ENCODE results near the gene FBLL1.
"Not testable (repeated sequence)": the region's sequence is repeated elsewhere in the genome, so short reads cannot be mapped to it uniquely, and the experiment has no call there.

Gene FBLL1

DNA sequence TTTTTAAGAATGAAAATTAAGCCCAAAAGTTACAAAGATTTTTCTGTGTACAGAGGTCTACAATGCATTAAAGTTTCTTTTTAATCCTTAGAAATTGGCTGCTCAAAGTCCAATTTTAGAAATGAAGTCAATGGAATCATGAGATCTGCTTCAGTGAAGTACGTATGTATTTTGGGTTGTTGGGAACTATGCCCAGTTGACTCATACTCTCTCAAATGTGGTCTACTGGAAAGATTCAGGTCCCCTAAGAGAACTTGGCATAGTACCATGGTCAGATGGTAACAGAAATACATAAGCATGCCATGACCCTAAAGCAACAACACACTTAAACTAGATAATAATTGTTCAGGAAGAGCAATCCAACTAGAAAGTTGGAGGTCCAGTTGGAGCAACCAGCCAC lies 23.0 kb downstream of the FBLL1 start:
- no peak for DNase-seq (ENCODE audit: low read depth in 2 of 2)

- DNase-seq (ENCODE audit: low read depth in 2 of 2) = no peak
These were observed 24.4 kb downstream of the FBLL1 start for GRCh38 chr5:168553377-168554130.

- no peak for DNase-seq (ENCODE audit: low read depth in 2 of 2)
These were observed 28.3 kb downstream of the FBLL1 start for GRCh38 chr5:168557389-168557788.

DNA sequence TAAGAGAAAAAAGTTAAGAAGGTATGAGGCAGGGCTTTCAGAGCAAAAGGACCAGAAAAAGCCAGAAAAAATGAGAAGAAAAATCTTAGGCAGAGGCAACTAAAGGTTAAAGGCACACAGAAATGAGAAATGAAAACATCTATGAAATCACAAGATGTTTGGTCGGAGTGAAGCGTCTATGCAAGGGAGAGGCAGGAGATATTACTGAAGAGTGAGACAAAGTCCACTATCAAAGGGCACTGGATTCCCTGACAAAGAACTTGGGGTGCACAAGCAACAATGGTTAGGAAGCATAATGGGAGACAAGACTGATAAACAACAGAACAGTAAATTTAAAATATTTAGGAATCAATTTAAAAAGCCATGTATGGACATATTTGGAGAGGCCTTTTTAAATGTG lies 33.2 kb downstream of the FBLL1 start:
- DNase-seq (ENCODE audit: low read depth in 2 of 2) = no peak

GRCh38 chr5:168563959-168564358 lies 34.9 kb downstream of the FBLL1 start:
- no peak for DNase-seq (ENCODE audit: low read depth in 2 of 2)

- DNase-seq (ENCODE audit: low read depth in 2 of 2) = no peak
These were observed 39.6 kb downstream of the FBLL1 start for GRCh38 chr5:168568738-168569137.

DNA sequence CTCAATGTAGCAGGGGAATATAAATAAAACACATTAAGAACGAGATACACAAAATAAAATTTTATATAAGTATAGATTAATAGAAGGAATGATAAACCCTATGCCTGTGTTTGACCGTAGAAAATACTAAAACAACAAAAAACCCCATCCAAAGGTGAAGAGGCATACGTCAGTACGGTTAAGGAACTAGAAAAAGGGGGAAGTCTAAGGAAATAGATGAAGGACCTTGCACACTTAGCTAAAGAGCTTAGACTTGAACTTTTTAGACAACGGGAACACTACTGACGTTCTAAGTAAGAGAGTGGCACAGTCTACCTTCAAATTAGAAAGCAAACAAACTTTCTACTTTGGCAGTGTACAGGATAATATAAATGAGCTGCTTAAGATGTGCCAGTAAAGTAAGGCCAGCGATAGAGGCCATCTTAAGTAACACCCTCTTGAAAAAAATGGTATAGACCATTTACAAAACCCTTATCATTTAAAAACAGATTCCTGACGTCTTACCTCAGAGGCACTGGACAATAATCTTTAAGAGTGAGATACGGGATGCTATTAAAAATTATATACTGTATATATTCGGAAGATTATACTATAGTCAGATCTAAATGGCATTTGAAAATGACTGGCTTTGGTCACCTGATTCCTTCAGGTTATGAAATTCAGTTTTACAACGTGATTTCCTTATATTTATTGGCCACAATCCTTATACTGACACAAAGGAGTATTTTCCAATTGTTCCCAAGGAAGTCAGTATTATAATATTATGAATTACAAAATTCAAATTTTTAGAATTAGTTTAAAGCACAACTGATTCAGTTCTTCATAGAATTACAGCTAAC lies 41.6 kb downstream of the FBLL1 start:
- DNase-seq (ENCODE audit: low read depth in 2 of 2) = no peak

DNA sequence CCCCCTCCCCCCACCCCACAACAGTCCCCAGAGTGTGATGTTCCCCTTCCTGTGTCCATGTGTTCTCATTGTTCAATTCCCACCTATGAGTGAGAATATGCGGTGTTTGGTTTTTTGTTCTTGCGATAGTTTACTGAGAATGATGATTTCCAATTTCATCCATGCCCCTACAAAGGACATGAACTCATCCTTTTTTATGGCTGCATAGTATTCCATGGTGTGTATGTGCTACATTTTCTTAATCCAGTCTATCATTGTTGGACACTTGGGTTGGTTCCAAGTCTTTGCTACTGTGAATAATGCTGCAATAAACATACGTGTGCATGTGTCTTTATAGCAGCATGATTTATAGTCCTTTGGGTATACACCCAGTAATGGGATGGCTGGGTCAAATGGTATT lies 44.6 kb downstream of the FBLL1 start:
- not testable (repeated sequence) for DNase-seq (ENCODE audit: low read depth in 2 of 2)

DNA sequence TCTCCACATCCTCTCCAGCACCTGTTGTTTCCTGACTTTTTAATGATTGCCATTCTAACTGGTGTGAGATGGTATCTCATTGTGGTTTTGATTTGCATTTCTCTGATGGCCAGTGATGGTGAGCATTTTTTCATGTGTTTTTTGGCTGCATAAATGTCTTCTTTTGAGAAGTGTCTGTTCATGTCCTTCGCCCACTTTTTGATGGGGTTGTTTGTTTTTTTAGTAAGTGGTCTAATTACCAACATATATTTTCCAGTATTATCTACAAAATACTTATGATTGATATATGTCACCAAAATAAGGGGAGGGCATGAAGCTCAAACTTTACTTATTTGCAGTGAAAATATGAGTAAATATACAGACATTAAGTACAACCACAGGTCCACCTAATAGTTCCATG lies 45.1 kb downstream of the FBLL1 start:
- not testable (repeated sequence) for DNase-seq (ENCODE audit: low read depth in 2 of 2)

DNA sequence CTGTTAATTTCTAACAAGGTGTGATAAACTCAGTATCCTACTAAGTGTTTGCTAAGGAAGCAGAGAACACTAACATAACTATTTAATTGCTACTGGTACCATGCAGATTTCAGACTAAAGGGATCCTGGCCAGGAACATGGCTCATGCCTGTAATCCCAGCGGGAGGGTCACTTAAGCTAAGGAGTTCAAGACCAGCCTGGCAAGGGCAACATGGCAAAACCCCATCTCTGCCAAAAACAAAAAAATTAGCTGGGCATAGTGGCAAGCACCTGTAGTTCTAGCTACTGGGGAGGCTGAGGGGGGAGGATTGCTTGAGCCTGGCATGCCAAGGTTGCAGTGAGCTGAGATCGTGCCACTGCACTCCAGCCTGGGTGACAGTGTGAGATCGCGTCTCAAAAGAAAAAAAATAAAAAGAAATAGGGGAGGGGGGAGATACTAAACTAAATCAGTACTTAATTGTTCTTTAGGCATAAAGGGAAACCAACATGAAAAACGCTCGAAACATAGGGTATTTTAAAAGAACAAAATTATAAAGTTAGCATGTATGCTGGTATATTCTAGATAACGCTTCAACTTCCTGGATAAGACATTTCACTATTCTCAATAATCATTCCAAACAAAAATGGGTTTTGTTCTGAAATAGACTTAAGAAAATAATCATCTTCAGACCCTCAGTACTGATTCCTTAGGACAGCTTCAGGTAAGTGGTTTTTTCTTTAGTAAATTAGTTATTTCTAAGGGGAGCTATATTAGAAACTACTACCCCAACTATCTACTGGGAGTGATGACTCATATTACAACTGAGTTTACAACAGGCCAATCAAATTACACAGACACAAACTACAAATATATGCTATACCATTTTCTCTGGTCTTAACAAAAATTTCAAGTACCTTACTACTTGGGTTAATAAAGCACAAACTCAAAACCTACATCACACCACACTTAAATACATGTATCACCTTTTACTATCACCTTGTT lies 46.6 kb downstream of the FBLL1 start:
- DNase-seq (ENCODE audit: low read depth in 2 of 2) = no peak

- no peak for DNase-seq (ENCODE audit: low read depth in 2 of 2)
These were observed 48.9 kb downstream of the FBLL1 start for GRCh38 chr5:168578006-168578405.

GRCh38 chr5:168578538-168579487 lies 49.7 kb downstream of the FBLL1 start, which contains the start of gene PANK3:
Gene PANK3, minus strand, starts transcription at chr5:168579368. Its CDS starts 85 bp downstream, at chr5:168579283.
- no peak for DNase-seq (ENCODE audit: low read depth in 2 of 2)

DNA sequence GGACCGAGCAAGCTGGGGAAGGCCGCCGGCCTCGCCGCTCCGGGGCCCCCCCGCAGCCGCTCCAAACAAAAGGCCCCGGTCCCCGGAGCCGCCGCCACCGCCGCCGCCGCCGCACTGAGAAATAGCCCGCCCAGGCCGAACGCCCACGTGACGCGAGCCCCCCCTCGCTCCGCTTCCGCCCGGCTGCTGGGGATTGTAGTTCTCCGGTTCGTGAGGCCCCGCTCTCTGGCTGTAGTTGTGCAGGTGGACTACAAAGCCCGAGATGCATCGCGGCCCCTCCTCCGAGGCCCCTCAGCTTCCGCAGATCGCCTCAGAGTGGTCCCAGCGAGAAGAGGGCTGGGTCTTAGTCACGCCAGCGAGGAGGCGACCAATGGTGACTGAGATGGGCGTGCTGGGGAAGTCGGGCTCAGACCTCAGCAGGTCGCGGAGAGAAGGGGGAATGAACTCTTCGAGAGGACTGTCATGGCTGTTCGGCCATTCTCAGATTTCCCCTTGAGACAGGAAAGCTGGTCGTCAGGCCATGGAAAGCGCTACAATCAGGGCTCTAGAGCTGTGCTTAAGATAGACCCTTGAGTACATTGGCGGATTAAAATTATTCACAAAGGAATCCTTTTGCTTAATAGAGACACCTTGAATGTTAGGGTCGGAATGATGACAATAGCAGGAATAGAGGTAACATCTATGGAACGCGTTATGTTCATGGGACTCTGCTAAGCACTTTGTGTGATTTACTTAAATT lies 50.6 kb downstream of the FBLL1 start:
- DNase-seq (ENCODE audit: low read depth in 2 of 2) = peak; percentile 96 to 97

DNA sequence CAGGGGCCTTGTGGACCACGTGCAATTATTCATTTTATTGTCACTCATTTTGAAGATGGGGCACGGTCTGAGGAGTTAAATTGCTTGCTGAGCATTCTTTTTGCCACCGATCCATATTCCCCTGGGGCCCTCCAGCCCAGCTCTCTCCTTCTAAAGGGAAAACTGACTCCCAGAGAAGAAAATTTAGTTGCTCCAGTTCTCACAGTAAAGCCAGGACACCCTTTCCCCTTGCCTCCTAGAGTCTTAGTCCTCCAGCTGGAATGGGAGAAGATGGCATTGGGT lies 51.1 kb downstream of the FBLL1 start:
- no peak for DNase-seq (ENCODE audit: low read depth in 2 of 2)
